GM12878 (cell line): ENCODE data around the gene ZNF18. TPM values are rescaled to one million over a fixed set of nuclear protein-coding genes. Genes with fewer than 3 reads are reported as not detected.

Experiments
- ATAC-seq: fragments of 200-7000 bp; cut with Tn5 transposase; 3 replicates; pipeline ENCODE4 v1.9.1; 2020; ENCODE audit warnings: mild to moderate bottlenecking, moderate library complexity
- BruUV-seq: library from RNA; stranded (reverse); fragments of 400-500 nt; replicated peaks from 2 replicates; lab custom pipeline; 2021; lab: Mats Ljungman, UMichigan
- CTCF ChIA-PET: fragments of 300-600 bp; sonication (Branson Sonifier 250); formaldehyde crosslinking; extraction: SDS; loops from one replicate; lab custom pipeline; 2021; ENCODE audit warnings: inconsistent platforms; lab: Yijun Ruan, JAX
- POLR2A ChIA-PET: fragments of 350-600 bp; formaldehyde crosslinking; extraction: SDS; loops from one replicate; lab custom pipeline; 2021; ENCODE audit warnings: inconsistent platforms; lab: Charles Lee
- RAD21 ChIA-PET: fragments of 300-600 bp; sonication (Branson Sonifier 250); formaldehyde crosslinking; loops from one replicate; lab custom pipeline; 2023; ENCODE audit warnings: antibody characterized with exemption; ENCODE audit not compliant: unreplicated experiment; lab: Charles Lee
- SMC1A ChIA-PET: fragments of 300-600 bp; sonication (Branson Sonifier 250); formaldehyde crosslinking; loops from one replicate; lab custom pipeline; 2023; ENCODE audit not compliant: unreplicated experiment, uncharacterized antibody; lab: Charles Lee
- DNase-seq: peaks from one replicate; pipeline ENCODE4 v3.0.0-alpha.2; 2011; ENCODE audit warnings: low read depth, low spot score
- FAIRE-seq: peaks from 3 replicates; lab custom pipeline; 2011; peaks lifted over from hg19 to GRCh38; lab: Jason Lieb, UNC
- H2AFZ ChIP-seq: 2 replicates; pipeline ENCODE4 v1.6.0; 2011; ENCODE audit warnings: low read depth, low read length, control low read depth; ENCODE audit not compliant: control insufficient read depth
- H3K27ac ChIP-seq: 2 replicates; pipeline ENCODE4 v1.5.1; 2011; ENCODE audit warnings: control low read depth; ENCODE audit not compliant: control insufficient read depth, insufficient read depth
- H3K27me3 ChIP-seq, 2 experiments: replicated peaks in 1 of 2; 2 replicates each; pipeline versions ENCODE4 v1.6.0 to v1.6.1; 2011; ENCODE audit warnings: low read length in 1 of 2; ENCODE audit not compliant: control insufficient read depth in 2 of 2, insufficient read depth in 2 of 2
- H3K36me3 ChIP-seq, 2 experiments: 2 replicates each; pipeline ENCODE4 v1.5.1; 2011; ENCODE audit warnings: low read length in 1 of 2; ENCODE audit not compliant: control insufficient read depth in 2 of 2, insufficient read depth in 2 of 2
- H3K4me1 ChIP-seq: 2 replicates; pipeline ENCODE4 v1.6.1; 2011; ENCODE audit warnings: mild to moderate bottlenecking, low read length, moderate library complexity, mixed read lengths; ENCODE audit not compliant: control insufficient read depth, insufficient read depth
- H3K4me2 ChIP-seq: 2 replicates; pipeline ENCODE4 v1.6.0; 2011; ENCODE audit warnings: control low read depth; ENCODE audit not compliant: control insufficient read depth, insufficient read depth
- H3K4me3 ChIP-seq: fragments of 200-600 bp; sonication (generic); 2 replicates; pipeline ENCODE4 v1.5.1; 2016
- H3K79me2 ChIP-seq: 2 replicates; pipeline ENCODE4 v1.6.0; 2011; ENCODE audit warnings: low read length; ENCODE audit not compliant: control insufficient read depth, insufficient read depth
- H3K9ac ChIP-seq: 2 replicates; pipeline ENCODE4 v1.8.0; 2011; ENCODE audit warnings: low read length, control low read depth, mixed read lengths; ENCODE audit not compliant: control insufficient read depth, insufficient read depth
- H3K9me3 ChIP-seq: replicated peaks from 3 replicates; pipeline ENCODE4 v1.5.1; 2011; ENCODE audit warnings: mild to moderate bottlenecking, low read length; ENCODE audit not compliant: control insufficient read depth, insufficient read depth
- H4K20me1 ChIP-seq: 2 replicates; pipeline ENCODE4 v1.6.0; 2011; ENCODE audit not compliant: control insufficient read depth, insufficient read depth
- EED ChIP-seq: sonication (generic); IDR thresholded peaks from 2 replicates; pipeline ENCODE4 v1.6.1; 2016; ENCODE audit warnings: antibody characterized with exemption, low read depth
- EGR1 ChIP-seq, 2 experiments: IDR thresholded peaks; 1 replicate in 1 of 2; 2 replicates in 1 of 2; pipeline ENCODE4 v1.6.1; 2011 to 2012; ENCODE audit warnings: low read depth in 2 of 2, low read length in 2 of 2, borderline replicate concordance in 1 of 2, mild to moderate bottlenecking in 1 of 2, moderate library complexity in 1 of 2
- IKZF2 ChIP-seq, 2 experiments: fragments of 450-650 bp; IDR thresholded peaks; 2 replicates each; pipeline ENCODE4 v1.6.1; 2017; ENCODE audit warnings: mild to moderate bottlenecking in 2 of 2, moderate library complexity in 2 of 2
- MLLT1 ChIP-seq: fragments of 450-650 bp; IDR thresholded peaks from 2 replicates; pipeline ENCODE4 v1.6.1; 2016; ENCODE audit warnings: mild to moderate bottlenecking
- MYC ChIP-seq: IDR thresholded peaks from 2 replicates; pipeline ENCODE4 v1.6.1; 2011; ENCODE audit warnings: mild to moderate bottlenecking, low read length, moderate library complexity, inconsistent platforms; ENCODE audit not compliant: insufficient read depth, insufficient replicate concordance, insufficient read length, severe bottlenecking
- NFIC ChIP-seq: IDR thresholded peaks from 2 replicates; pipeline ENCODE4 v1.6.1; 2012; ENCODE audit warnings: low read depth, mild to moderate bottlenecking, inconsistent platforms, low read length, moderate library complexity
- NFYB ChIP-seq: IDR thresholded peaks from 2 replicates; pipeline ENCODE4 v1.6.1; 2011; ENCODE audit warnings: low read depth, mild to moderate bottlenecking, low read length, improper control_type of control experiment, moderate library complexity; ENCODE audit not compliant: insufficient read depth
- NR2C2 ChIP-seq: IDR thresholded peaks from 2 replicates; pipeline ENCODE4 v1.6.1; 2011; ENCODE audit warnings: borderline replicate concordance, low read depth; ENCODE audit not compliant: control insufficient read depth, insufficient read length
- PAX5 ChIP-seq: IDR thresholded peaks from 2 replicates; pipeline ENCODE4 v1.6.1; 2011; ENCODE audit warnings: low read depth, low read length, borderline replicate concordance
- PBX3 ChIP-seq: IDR thresholded peaks from 2 replicates; pipeline ENCODE4 v1.6.1; 2011; ENCODE audit warnings: mild to moderate bottlenecking, low read depth, low read length, moderate library complexity; ENCODE audit not compliant: insufficient replicate concordance
- POLR2AphosphoS5 ChIP-seq: IDR thresholded peaks from 2 replicates; pipeline ENCODE4 v1.6.1; 2011; ENCODE audit warnings: mild to moderate bottlenecking, low read length, inconsistent platforms
- RAD51 ChIP-seq: fragments of 450-650 bp; IDR thresholded peaks from 2 replicates; pipeline ENCODE4 v1.6.1; 2016; ENCODE audit warnings: moderate library complexity, mild to moderate bottlenecking, inconsistent platforms
- SIX5 ChIP-seq: IDR thresholded peaks from 2 replicates; pipeline ENCODE4 v1.6.1; 2011; ENCODE audit warnings: mild to moderate bottlenecking, low read depth, low read length, moderate library complexity; ENCODE audit not compliant: severe bottlenecking
- TBL1XR1 ChIP-seq: IDR thresholded peaks from 2 replicates; pipeline ENCODE4 v1.6.1; 2012; ENCODE audit warnings: low read depth, low read length, improper control_type of control experiment
- ZBED1 ChIP-seq: IDR thresholded peaks from 2 replicates; pipeline ENCODE4 v1.6.1; 2016; ENCODE audit warnings: borderline replicate concordance
- ZBTB33 ChIP-seq: fragments of 450-650 bp; IDR thresholded peaks from 2 replicates; pipeline ENCODE4 v1.6.1; 2017; ENCODE audit warnings: mild to moderate bottlenecking
- WGBS: methylation state at CpG from one replicate; pipeline ENCODE4 v1.1.6; 2016; ENCODE audit warnings: low lambda C conversion rate; ENCODE audit not compliant: insufficient replicate concordance, insufficient coverage; ENCODE audit errors: missing lambda C conversion rate; 5-methylcytosine and 5-hydroxymethylcytosine counted together
- in situ Hi-C: fragments of 300-500 bp; cut with MboI; formaldehyde crosslinking; loops from 9 replicates; pipeline ENCODE4 v1.14.3; 2018; ENCODE audit warnings: mixed read lengths
- intact Hi-C: fragments of 100-400 bp; cut with micrococcal nuclease; formaldehyde crosslinking; loops from one replicate; pipeline ENCODE4 v1.14.2; 2022; ENCODE audit not compliant: unreplicated experiment
- polyA plus RNA-seq, 11 experiments: library from polyadenylated mRNA; depleted of rRNA in 4 of 11; unstranded in 6 of 11; stranded (reverse) in 5 of 11; fragments of >200 nt; fragmentation: Nextera tagmentation in 4 of 11; fragmentation: Illumina TruSeq in 1 of 11; extraction: Ambion mirVana in 4 of 11; extraction: Trizol in 1 of 11; gene quantifications; 1 replicate in 1 of 11; 2 replicates in 10 of 11; pipeline versions ENCODE4 v1.2.1 to v1.2.3, GENCODE V29; 2011 to 2016; ENCODE audit warnings: inconsistent platforms in 2 of 11, missing spikeins in 2 of 11, low read depth in 1 of 11
- total RNA-seq, 4 experiments: library from RNA; depleted of rRNA in 3 of 4; stranded (reverse); fragments of >200 nt in 3 of 4; fragmentation: Illumina TruSeq in 1 of 4; extraction: Trizol in 1 of 4; gene quantifications; 2 replicates each; pipeline versions ENCODE4 v1.2.1 to v1.2.3, GENCODE V29; 2013 to 2021

Gene ZNF18
- total and polyA plus RNA-seq, 10 of the 15 experiments (the other 5 are each of a cell fraction or from before 2014, with no cell fraction given): 4.6 to 10.2 (median 9.1) TPM

GRCh38 chr17:11996722-11997146, 541 bp downstream of the ZNF18 start:
- ChIA-PET CTCF (interaction anchor here (0.7 to 1.5 kb wide), 10 partner anchors 9 to 1350 kb away, joined by 3 to 6 read pairs (median 3); partner anchors contain the start of gene MAP2K4), POLR2A (interaction anchor here (0.8 to 3.6 kb wide), 8 partner anchors 10 to 56 kb away, joined by 3 to 46 read pairs (median 6); partner anchors contain the start of gene MAP2K4), RAD21 (interaction anchor here (0.8 to 1.8 kb wide), 6 partner anchors 9 to 252 kb away, joined by 3 to 20 read pairs (median 4); partner anchors contain the start of gene MAP2K4), SMC1A (interaction anchor here (0.7 to 2.8 kb wide), 11 partner anchors 8 to 102 kb away, joined by 3 to 14 read pairs (median 5); partner anchors contain the start of gene MAP2K4)
- peak; percentile 24 for DNase-seq
- BruUV-seq: TSS peak; percentile 73
- FAIRE-seq: no peak
- no peaks in the 10 kb centered on the region for H3K27me3 ChIP-seq
- in situ Hi-C loops (loop anchor here (10.0 kb wide), 1 partner anchor 1018 kb away; the partner anchor contains the start of gene ELAC2), intact Hi-C loops (loop anchor here (1.0 kb wide), 1 partner anchor 24 kb away; the partner anchor contains the start of gene MAP2K4)
- peaks cover 0 to 5% of the 10 kb centered on the region in 2 experiments; a peak in 1 of 4 replicates for H3K36me3 ChIP-seq
- peak overlapping the region; percentile 65 for H3K9ac ChIP-seq
- peak; percentile 64 for ATAC-seq
- H3K4me1 ChIP-seq: peaks cover 3% of the 10 kb centered on the region; the same call in 1 of the 2 replicates
- H3K4me3 ChIP-seq: peak overlapping the region; percentile 87
- no peaks in the 10 kb centered on the region for H4K20me1 ChIP-seq
- peak overlapping the region; percentile 57 for H3K4me2 ChIP-seq
- no peaks in the 10 kb centered on the region for H3K79me2 ChIP-seq
- H3K9me3 ChIP-seq: no peaks in the 10 kb centered on the region
- 0% methylated on average over 14 of the region's 14 CpGs for WGBS
- H2AFZ ChIP-seq: peak overlapping the region; percentile 38
- H3K27ac ChIP-seq: peak overlapping the region; percentile 23
- TF ChIP-seq NR2C2 (no peak), EED (0 out of 2 replicates have a peak, but pooled peaks have one; percentile 31), PBX3 (no peak), PAX5 (no peak), MLLT1 (no peak), ZBED1 (no peak), RAD51 (no peak), IKZF2 (IDR thresholded peaks at IDR 0.05) (peak in 1 of 2 experiments; percentile 13; a peak in 1 of 4 replicates), NFYB (peak; percentile 21; the same call in 1 of the 2 replicates), MYC (no peak), ZBTB33 (no peak), SIX5 (no peak), POLR2AphosphoS5 (no peak), TBL1XR1 (no peak), EGR1 (IDR thresholded peaks at IDR 0.05; ENCODE audit: borderline replicate concordance in 1 of 2, low read depth in 2 of 2, low read length in 2 of 2) (no peak), NFIC (no peak)
